SK-N-SH treated with all-trans-retinoic acid at 6 μM for 48 hours (cell line): Measurements from ENCODE around the gene MT1F.

ENCODE experiments used
- CREB5 ChIP-seq: fragments of 250-450 bp; sonication (Bioruptor Pico); IDR thresholded peaks from 2 replicates; pipeline ENCODE4 v1.5.1; 2020; ENCODE audit warnings: low read depth, mild to moderate bottlenecking, moderate library complexity
- CSDC2 ChIP-seq: fragments of 250-450 bp; sonication (Bioruptor Pico); IDR thresholded peaks from 2 replicates; pipeline ENCODE4 v1.5.0; 2020; ENCODE audit warnings: mild to moderate bottlenecking, moderate library complexity
- CSRNP3 ChIP-seq: fragments of 250-450 bp; sonication (Bioruptor Pico); IDR thresholded peaks from 2 replicates; pipeline ENCODE4 v1.5.1; 2021; ENCODE audit warnings: mild to moderate bottlenecking, moderate library complexity
- OSR1 ChIP-seq: fragments of 250-450 bp; sonication (Bioruptor Pico); IDR thresholded peaks from 2 replicates; pipeline ENCODE4 v1.8.0; 2022; ENCODE audit warnings: moderate library complexity, mild to moderate bottlenecking, inconsistent platforms
- PATZ1 ChIP-seq: fragments of 250-450 bp; sonication (Bioruptor Pico); IDR thresholded peaks from 2 replicates; pipeline ENCODE4 v1.8.0; 2020; ENCODE audit warnings: mild to moderate bottlenecking, moderate library complexity, borderline replicate concordance
- PPARA ChIP-seq: fragments of 250-450 bp; sonication (Bioruptor Pico); IDR thresholded peaks from 2 replicates; pipeline ENCODE4 v1.5.0; 2020; ENCODE audit warnings: mild to moderate bottlenecking, borderline replicate concordance
- RARB ChIP-seq: fragments of 250-450 bp; sonication (Bioruptor Pico); IDR thresholded peaks from 2 replicates; pipeline ENCODE4 v1.8.0; 2021; ENCODE audit warnings: mild to moderate bottlenecking, moderate library complexity
- SNAI2 ChIP-seq: fragments of 250-450 bp; sonication (Bioruptor Pico); IDR thresholded peaks from 2 replicates; pipeline ENCODE4 v1.5.0; 2020; ENCODE audit warnings: mild to moderate bottlenecking, moderate library complexity
- TCF4 ChIP-seq: fragments of 250-450 bp; sonication (Bioruptor Pico); IDR thresholded peaks from 2 replicates; pipeline ENCODE4 v1.8.0; 2021; ENCODE audit warnings: mild to moderate bottlenecking, moderate library complexity, borderline replicate concordance
- TSHZ2 ChIP-seq: fragments of 250-450 bp; sonication (Bioruptor Pico); IDR thresholded peaks from 2 replicates; pipeline ENCODE4 v1.5.0; 2020; ENCODE audit warnings: mild to moderate bottlenecking, moderate library complexity

GRCh38 chr16:56632848-56633365 is 24.9 kb upstream of the MT1F start:
- TF ChIP-seq OSR1 (CRISPR knock-in tag), result no peak
- no peak for TF ChIP-seq TCF4
- TF ChIP-seq CSDC2, result no peak
- TF ChIP-seq SNAI2 (CRISPR knock-in tag), result no peak
- TF ChIP-seq PATZ1 (CRISPR knock-in tag), result no peak
- no peak for TF ChIP-seq CSRNP3 (CRISPR knock-in tag)
- TF ChIP-seq TSHZ2 (CRISPR knock-in tag), result no peak
- TF ChIP-seq PPARA, result no peak
- TF ChIP-seq RARB (CRISPR knock-in tag), result no peak
- TF ChIP-seq CREB5 (CRISPR knock-in tag), result no peak
